HG03460 (cell line): ENCODE results near the gene HAVCR2.

ENCODE experiments used
- ATAC-seq: cut with Tn5 transposase; IDR thresholded peaks from one replicate; pipeline ENCODE4 v1.9.1; 2021; ENCODE audit not compliant: unreplicated experiment

HAVCR2 gene

DNA sequence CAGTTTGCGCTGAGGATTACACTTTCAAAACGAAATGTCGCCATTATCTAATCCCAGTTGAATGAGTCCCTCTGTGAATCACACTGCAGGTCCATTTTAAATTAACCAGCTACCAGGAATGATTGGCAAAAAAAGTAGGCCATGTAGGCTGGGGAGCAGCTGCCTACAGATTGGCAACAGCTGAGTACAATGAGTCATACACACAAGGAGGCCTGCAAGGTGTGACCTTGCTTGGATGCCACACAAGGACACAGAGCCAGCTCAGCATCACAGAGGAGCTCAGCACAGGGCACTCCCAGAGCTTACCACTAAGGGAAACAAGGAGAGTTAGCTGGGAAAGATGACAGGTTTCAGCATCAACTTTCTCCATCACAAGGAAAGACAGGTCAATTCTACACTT is 62.8 kb downstream of the HAVCR2 start:
- ATAC-seq = no peak

GRCh38 chr5:157045601-157046000 is 63.2 kb downstream of the HAVCR2 start:
- ATAC-seq = no peak

GRCh38 chr5:157038568-157039187 is 70.2 kb downstream of the HAVCR2 start:
- no peak for ATAC-seq
